GM21576 (cell line): Measurements from ENCODE around the gene ABHD4.

Experiments
- ATAC-seq: cut with Tn5 transposase; IDR thresholded peaks from one replicate; pipeline ENCODE4 v1.9.1; 2021; ENCODE audit warnings: mild to moderate bottlenecking, moderate library complexity; ENCODE audit not compliant: unreplicated experiment

Gene ABHD4

DNA sequence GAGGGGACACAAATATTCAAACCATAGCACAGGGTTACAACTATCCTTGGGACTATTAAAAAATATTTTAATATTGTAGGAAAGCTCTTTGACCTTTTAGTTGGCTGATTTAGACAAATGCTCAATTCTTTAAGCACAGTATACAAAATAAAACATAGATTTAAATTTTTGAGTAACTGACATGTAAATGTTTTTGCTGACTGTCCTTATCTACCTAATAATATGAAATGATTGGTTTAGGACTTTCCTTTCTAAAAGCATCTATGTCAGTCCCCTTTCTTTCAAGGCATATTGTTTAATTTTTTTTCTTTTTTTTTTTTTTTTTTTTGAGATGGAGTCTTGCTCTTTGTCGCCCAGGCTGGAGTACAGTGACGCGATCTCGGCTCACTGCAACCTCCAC, 62.6 kb downstream of the ABHD4 start:
- no peak for ATAC-seq
